ENCODE measurements around the gene BNIP1.

BNIP1 gene

GRCh38 chr5:173210877-173211276 lies 66.5 kb downstream of the BNIP1 start:
- H3K36me3 ChIP-seq (ENCODE audit: insufficient read depth, low read length): no peaks in the 10 kb centered on the region
- H3K9ac ChIP-seq (ENCODE audit: insufficient read length): no peak overlapping the region
- DNase-seq (ENCODE audit: low read depth, low spot score): no peak
- TF ChIP-seq FOXP2 (optimal IDR thresholded peaks at IDR 0.05; ENCODE audit: control extremely low read depth, extremely low read length, insufficient read depth) (no peak), POLR2AphosphoS5 (IDR thresholded peaks at IDR 0.05; ENCODE audit: borderline replicate concordance, low read depth, low read length) (no peak), EZH2 (IDR thresholded peaks at IDR 0.05) (no peak)
- no peak overlapping the region for H3K4me3 ChIP-seq
- H3K27ac ChIP-seq: no peak overlapping the region
- no peaks in the 10 kb centered on the region for H3K9me3 ChIP-seq (ENCODE audit: low read depth, low read length)

GRCh38 chr5:173211284-173211683 lies 67.0 kb downstream of the BNIP1 start:
- TF ChIP-seq POLR2AphosphoS5 (IDR thresholded peaks at IDR 0.05; ENCODE audit: borderline replicate concordance, low read depth, low read length): no peak
- no peak for TF ChIP-seq FOXP2 (optimal IDR thresholded peaks at IDR 0.05; ENCODE audit: control extremely low read depth, extremely low read length, insufficient read depth)
- TF ChIP-seq EZH2 (IDR thresholded peaks at IDR 0.05): no peak
- H3K4me3 ChIP-seq: no peak overlapping the region
- H3K9ac ChIP-seq (ENCODE audit: insufficient read length): no peak overlapping the region
- H3K9me3 ChIP-seq (ENCODE audit: low read depth, low read length): no peaks in the 10 kb centered on the region
- DNase-seq (ENCODE audit: low read depth, low spot score): no peak
- no peaks in the 10 kb centered on the region for H3K36me3 ChIP-seq (ENCODE audit: insufficient read depth, low read length)
- no peak overlapping the region for H3K27ac ChIP-seq

GRCh38 chr5:173213236-173213933 lies 69.1 kb downstream of the BNIP1 start:
- Histone ChIP-seq H3K9ac (ENCODE audit: insufficient read length) (no peak overlapping the region), H3K27ac (no peak overlapping the region), H3K9me3 (ENCODE audit: low read depth, low read length) (no peaks in the 10 kb centered on the region), H3K36me3 (ENCODE audit: insufficient read depth, low read length) (no peaks in the 10 kb centered on the region), H3K4me3 (no peak overlapping the region)
- TF ChIP-seq EZH2 (IDR thresholded peaks at IDR 0.05): no peak
- no peak for TF ChIP-seq FOXP2 (optimal IDR thresholded peaks at IDR 0.05; ENCODE audit: control extremely low read depth, extremely low read length, insufficient read depth)
- no peak for TF ChIP-seq POLR2AphosphoS5 (IDR thresholded peaks at IDR 0.05; ENCODE audit: borderline replicate concordance, low read depth, low read length)
- no peak for DNase-seq (ENCODE audit: low read depth, low spot score)

All from SK-N-MC (cell line).